Measurements from ENCODE around the gene EMILIN2.

Gene EMILIN2

DNA sequence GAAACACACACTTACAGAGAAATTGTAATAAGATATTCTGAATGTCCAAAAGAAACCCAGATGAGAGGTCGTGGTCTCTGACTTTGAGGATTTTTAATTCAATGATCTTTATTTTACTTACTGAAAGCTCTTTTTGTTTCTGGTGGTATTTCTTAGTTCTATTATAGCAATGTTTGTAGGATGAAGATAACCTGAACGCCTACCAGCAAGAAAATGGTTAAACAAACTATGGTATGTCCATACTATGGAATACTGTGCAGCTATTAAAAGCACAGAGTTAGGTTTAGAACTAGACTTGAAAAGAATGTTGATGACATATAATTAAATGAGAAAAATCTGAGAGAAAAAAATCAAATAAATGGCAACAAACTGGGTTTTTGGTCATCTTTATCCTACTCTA, 105.8 kb downstream of the EMILIN2 start:
- POLR2A ChIA-PET = no interaction called here
- no peak for DNase-seq (ENCODE audit: extremely low spot score)
- TF ChIP-seq BHLHE40 (IDR thresholded peaks at IDR 0.05; ENCODE audit: borderline replicate concordance) = no peak
- TF ChIP-seq TARDBP (IDR thresholded peaks at IDR 0.05) = no peak
- no peak for TF ChIP-seq LEF1 (IDR thresholded peaks at IDR 0.05; ENCODE audit: borderline replicate concordance)
- TF ChIP-seq FOXA1 (IDR thresholded peaks at IDR 0.05) = no peak
- CTCF ChIA-PET = no interaction called here

DNA sequence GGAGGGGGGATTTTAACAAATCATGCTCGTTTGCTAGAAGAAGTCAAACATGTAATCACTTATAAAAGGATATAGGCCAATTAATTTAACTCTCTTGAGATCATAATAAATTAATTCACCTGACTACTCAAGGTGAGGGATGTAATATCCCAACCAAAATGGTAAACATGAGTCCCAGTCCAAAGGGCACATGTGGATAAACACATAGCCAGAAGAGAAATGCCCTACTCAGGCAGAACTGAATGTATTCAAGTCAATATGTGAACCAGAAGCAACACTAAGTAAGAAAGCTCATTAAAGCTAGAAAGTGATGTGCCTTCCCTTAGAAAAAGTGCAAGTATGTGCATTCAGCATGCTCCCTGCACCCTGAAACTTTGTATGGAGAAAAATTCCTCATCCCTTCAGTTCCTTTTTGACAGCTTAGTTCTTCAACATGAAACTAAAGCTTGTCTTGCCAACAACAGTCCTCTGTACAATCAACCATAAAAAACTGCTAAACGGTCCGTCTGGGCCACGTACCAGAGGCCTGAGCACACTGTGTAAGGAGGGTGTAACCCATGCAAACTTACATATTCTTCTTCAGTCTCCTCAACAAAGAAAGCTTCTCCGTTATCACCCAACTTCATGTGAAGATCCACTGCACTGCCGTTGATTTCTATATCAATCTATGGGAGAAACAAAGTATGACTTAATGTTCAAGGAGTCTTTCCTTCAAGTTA, 107.3 kb downstream of the EMILIN2 start:
- CTCF ChIA-PET = no interaction called here
- no peak for TF ChIP-seq FOXA1 (IDR thresholded peaks at IDR 0.05)
- TF ChIP-seq ZNF384 (IDR thresholded peaks at IDR 0.05) = no peak
- TF ChIP-seq LEF1 (IDR thresholded peaks at IDR 0.05; ENCODE audit: borderline replicate concordance) = no peak
- TF ChIP-seq BHLHE40 (IDR thresholded peaks at IDR 0.05; ENCODE audit: borderline replicate concordance) = no peak
- no peak for TF ChIP-seq ELF4 (IDR thresholded peaks at IDR 0.05)
- no peak for TF ChIP-seq NFRKB (IDR thresholded peaks at IDR 0.05)
- TF ChIP-seq CTBP1 (IDR thresholded peaks at IDR 0.05; ENCODE audit: borderline replicate concordance) = no peak
- no peak for TF ChIP-seq FOXM1 (IDR thresholded peaks at IDR 0.05; ENCODE audit: borderline replicate concordance)
- no peak for DNase-seq (ENCODE audit: extremely low spot score)
- POLR2A ChIA-PET = no interaction called here

DNA sequence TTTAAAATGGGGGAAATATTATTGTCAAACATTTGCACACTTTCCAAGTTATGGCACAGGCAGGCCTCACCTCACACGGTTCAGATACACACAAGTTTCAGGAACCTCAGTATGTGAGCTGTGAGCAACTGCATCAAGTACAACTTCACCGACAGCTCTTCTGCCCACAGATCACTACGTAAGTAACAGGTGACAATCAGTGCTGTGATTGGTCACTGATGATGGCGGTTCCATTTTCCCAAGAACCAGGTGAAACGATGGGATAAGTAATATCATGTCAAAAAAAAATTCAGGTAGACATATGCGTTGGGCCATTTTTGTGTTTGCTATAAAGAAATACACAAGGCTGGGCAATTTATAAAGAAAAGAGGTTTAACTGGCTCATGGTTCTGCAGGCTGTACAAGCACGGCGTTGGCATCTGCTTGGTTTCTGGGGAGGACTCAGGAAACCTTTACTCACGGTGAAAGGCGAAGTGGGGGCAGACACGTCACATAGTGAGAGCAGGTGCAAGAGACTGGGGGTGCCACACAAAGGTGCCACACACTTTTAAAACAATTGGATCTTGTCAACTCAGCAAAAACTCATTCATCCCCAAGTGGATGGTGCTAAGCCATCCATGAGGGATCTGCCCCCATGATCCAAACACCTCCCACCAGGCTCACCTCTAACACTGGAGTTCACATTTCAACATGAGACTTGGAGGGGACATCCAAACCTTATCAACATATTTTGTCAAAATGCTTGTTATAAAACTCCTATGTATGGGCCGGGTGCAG, 108.3 kb downstream of the EMILIN2 start:
- no peak for DNase-seq (ENCODE audit: extremely low spot score)
- CTCF ChIA-PET = no interaction called here
- no peak for TF ChIP-seq BHLHE40 (IDR thresholded peaks at IDR 0.05; ENCODE audit: borderline replicate concordance)
- no peak for TF ChIP-seq ARNT (IDR thresholded peaks at IDR 0.05)
- TF ChIP-seq SP1 (IDR thresholded peaks at IDR 0.05) = no peak
- no peak for TF ChIP-seq CTBP1 (IDR thresholded peaks at IDR 0.05; ENCODE audit: borderline replicate concordance)
- no peak for TF ChIP-seq FOXM1 (IDR thresholded peaks at IDR 0.05; ENCODE audit: borderline replicate concordance)
- TF ChIP-seq LEF1 (IDR thresholded peaks at IDR 0.05; ENCODE audit: borderline replicate concordance) = no peak
- TF ChIP-seq FOXK2 (IDR thresholded peaks at IDR 0.05) = no peak
- TF ChIP-seq L3MBTL2 (conservative IDR thresholded peaks at IDR 0.05) = no peak
- no peak for TF ChIP-seq NFRKB (IDR thresholded peaks at IDR 0.05)
- TF ChIP-seq ZNF384 (IDR thresholded peaks at IDR 0.05) = no peak
- POLR2A ChIA-PET = no interaction called here

DNA sequence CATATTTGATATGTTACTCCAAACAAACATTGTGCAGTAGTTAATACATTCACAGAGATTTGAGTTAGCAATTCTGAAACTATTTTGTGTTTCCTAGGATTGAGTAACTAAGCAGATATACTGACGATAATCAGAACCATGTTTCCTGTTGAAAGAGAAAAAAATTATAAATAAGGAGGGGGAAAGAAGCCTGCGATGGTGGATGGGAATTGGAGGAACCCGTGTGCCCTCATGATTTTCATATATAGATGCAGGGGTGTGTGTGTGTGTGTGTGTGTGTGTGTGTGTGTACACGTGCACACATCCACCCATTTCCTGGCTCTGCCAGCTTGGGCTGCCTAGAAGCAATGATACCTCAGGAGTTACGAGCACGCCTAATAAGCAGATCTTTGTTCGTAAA, 109.2 kb downstream of the EMILIN2 start:
- no peak for DNase-seq (ENCODE audit: extremely low spot score)
- POLR2A ChIA-PET = no interaction called here
- CTCF ChIA-PET = no interaction called here

DNA sequence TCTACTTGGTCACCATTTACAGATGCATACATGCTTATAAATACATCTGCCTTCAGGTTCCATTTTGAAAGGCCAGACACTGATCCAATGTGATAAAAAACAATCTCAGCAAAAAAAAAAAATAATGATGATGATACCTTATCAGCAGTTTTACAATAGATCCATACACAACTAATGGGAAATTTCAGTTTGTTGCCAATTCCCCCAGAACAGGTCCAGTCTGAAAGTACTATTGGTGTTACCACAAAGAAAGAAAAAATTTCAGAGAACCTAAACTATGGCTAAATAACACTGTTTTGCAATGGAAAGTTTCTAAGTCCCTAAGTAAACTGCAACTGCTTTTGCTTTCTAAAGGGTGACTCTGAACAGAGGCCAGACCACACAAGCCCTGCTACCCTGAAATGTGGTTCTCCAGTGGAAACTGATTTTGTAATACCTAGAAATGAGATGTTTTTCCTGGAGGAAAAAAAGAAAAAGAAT, 112.1 kb downstream of the EMILIN2 start:
- TF ChIP-seq NFRKB (IDR thresholded peaks at IDR 0.05) (no peak), FOXA1 (IDR thresholded peaks at IDR 0.05) (no peak), SUZ12 (IDR thresholded peaks at IDR 0.05) (no peak), BHLHE40 (IDR thresholded peaks at IDR 0.05; ENCODE audit: borderline replicate concordance) (no peak), CTBP1 (IDR thresholded peaks at IDR 0.05; ENCODE audit: borderline replicate concordance) (no peak), LEF1 (IDR thresholded peaks at IDR 0.05; ENCODE audit: borderline replicate concordance) (no peak), HDGF (IDR thresholded peaks at IDR 0.05; ENCODE audit: borderline replicate concordance) (no peak), ZNF384 (IDR thresholded peaks at IDR 0.05) (no peak), L3MBTL2 (conservative IDR thresholded peaks at IDR 0.05) (no peak)
- TF ChIP-seq, protein P1, sequence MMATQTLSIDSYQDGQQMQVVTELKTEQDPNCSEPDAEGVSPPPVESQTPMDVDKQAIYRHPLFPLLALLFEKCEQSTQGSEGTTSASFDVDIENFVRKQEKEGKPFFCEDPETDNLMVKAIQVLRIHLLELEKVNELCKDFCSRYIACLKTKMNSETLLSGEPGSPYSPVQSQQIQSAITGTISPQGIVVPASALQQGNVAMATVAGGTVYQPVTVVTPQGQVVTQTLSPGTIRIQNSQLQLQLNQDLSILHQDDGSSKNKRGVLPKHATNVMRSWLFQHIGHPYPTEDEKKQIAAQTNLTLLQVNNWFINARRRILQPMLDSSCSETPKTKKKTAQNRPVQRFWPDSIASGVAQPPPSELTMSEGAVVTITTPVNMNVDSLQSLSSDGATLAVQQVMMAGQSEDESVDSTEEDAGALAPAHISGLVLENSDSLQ (IDR thresholded peaks at IDR 0.05) = no peak
- ChIA-PET CTCF (no interaction called here), POLR2A (no interaction called here)
- DNase-seq (ENCODE audit: extremely low spot score) = no peak

More for the DNA sequence above, 109.2 kb downstream of the EMILIN2 start:
- TF ChIP-seq LEF1 (IDR thresholded peaks at IDR 0.05; ENCODE audit: borderline replicate concordance) (no peak), NFRKB (IDR thresholded peaks at IDR 0.05) (no peak), TARDBP (IDR thresholded peaks at IDR 0.05) (no peak), FOXA1 (IDR thresholded peaks at IDR 0.05) (no peak), FOXM1 (IDR thresholded peaks at IDR 0.05; ENCODE audit: borderline replicate concordance) (no peak), ARNT (IDR thresholded peaks at IDR 0.05) (no peak), HDGF (IDR thresholded peaks at IDR 0.05; ENCODE audit: borderline replicate concordance) (no peak), BHLHE40 (IDR thresholded peaks at IDR 0.05; ENCODE audit: borderline replicate concordance) (no peak), FOXK2 (IDR thresholded peaks at IDR 0.05) (no peak), ELF4 (IDR thresholded peaks at IDR 0.05) (no peak), L3MBTL2 (conservative IDR thresholded peaks at IDR 0.05) (no peak), CTBP1 (IDR thresholded peaks at IDR 0.05; ENCODE audit: borderline replicate concordance) (no peak), SP1 (IDR thresholded peaks at IDR 0.05) (no peak), ZNF384 (IDR thresholded peaks at IDR 0.05) (no peak)
- TF ChIP-seq, protein P1 (IDR thresholded peaks at IDR 0.05) = no peak

DNA sequence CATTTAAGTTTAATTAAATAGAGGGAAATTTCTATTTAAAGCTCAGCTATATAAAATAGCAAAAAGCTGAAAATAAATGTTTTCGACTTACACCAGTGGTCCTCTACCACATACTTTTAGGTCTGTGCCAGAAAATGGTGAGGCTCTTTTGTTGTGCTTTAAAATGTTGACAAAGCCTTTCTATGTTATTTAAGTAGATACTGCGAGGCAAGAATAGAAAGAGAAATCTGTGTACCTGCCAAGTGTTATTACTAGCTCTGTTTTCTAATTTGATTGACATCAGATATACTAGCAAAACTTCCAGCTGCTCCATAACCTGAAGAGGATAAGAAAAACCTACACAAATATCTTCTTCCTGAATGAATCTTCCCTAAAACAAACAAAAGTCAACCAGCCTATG, 112.5 kb downstream of the EMILIN2 start:
- no peak for DNase-seq (ENCODE audit: extremely low spot score)
- CTCF ChIA-PET = no interaction called here
- TF ChIP-seq LEF1 (IDR thresholded peaks at IDR 0.05; ENCODE audit: borderline replicate concordance) (no peak), SP1 (IDR thresholded peaks at IDR 0.05) (no peak), TARDBP (IDR thresholded peaks at IDR 0.05) (no peak)
- POLR2A ChIA-PET = no interaction called here
